B cell (primary cell): ENCODE measurements around the gene TANC2. TPM values are rescaled to one million over a fixed set of nuclear protein-coding genes. Genes with fewer than 3 reads are reported as not detected.

Experiments
- ATAC-seq: fragments of 200-7000 bp; cut with Tn5 transposase; one replicate; pipeline ENCODE4 v1.10.0; 2021; ENCODE audit warnings: low read depth, mild to moderate bottlenecking, moderate number of reproducible peaks, moderate library complexity
- CTCF ChIA-PET: fragments of 350-600 bp; sonication (Branson Sonifier 250); formaldehyde crosslinking; loops from one replicate; lab custom pipeline; 2021; ENCODE audit warnings: antibody characterized with exemption, inconsistent platforms; lab: Charles Lee
- POLR2A ChIA-PET: fragments of 350-600 bp; sonication (Branson Sonifier 250); formaldehyde crosslinking; loops from one replicate; lab custom pipeline; 2021; ENCODE audit warnings: antibody characterized with exemption; lab: Charles Lee
- DNase-seq: peaks from one replicate; pipeline ENCODE4 v3.0.0; 2013
- H2AFZ ChIP-seq: 2 replicates; pipeline ENCODE4 v1.6.1; 2012; ENCODE audit warnings: mild to moderate bottlenecking, low read depth, low read length; ENCODE audit not compliant: insufficient read depth, poor library complexity, severe bottlenecking
- H3K27ac ChIP-seq, 2 donors: 1 replicate in 1 of 2; 2 replicates in 1 of 2; pipeline ENCODE4 v1.5.1; 2012 to 2013; ENCODE audit warnings: low read length in 2 of 2, mild to moderate bottlenecking in 2 of 2, moderate library complexity in 1 of 2
- H3K27me3 ChIP-seq, 4 experiments: fragments of 200-600 bp in 1 of 4; sonication (generic) in 1 of 4; replicated peaks in 1 of 4; 1 replicate in 2 of 4; 2 replicates in 2 of 4; pipeline versions ENCODE4 v1.6.1 to v1.7.0; 2013 to 2016; ENCODE audit warnings: low read length in 3 of 4, mild to moderate bottlenecking in 2 of 4, mixed read lengths in 1 of 4, moderate library complexity in 1 of 4; ENCODE audit not compliant: insufficient read depth in 4 of 4, control insufficient read depth in 3 of 4; ENCODE audit errors: control extremely low read depth in 1 of 4
- H3K36me3 ChIP-seq, 2 experiments: replicated peaks in 1 of 2; 1 replicate in 1 of 2; 2 replicates in 1 of 2; pipeline versions ENCODE4 v1.6.1 to v1.7.1; 2013; ENCODE audit warnings: low read length in 1 of 2; ENCODE audit not compliant: insufficient read depth in 2 of 2, control insufficient read depth in 1 of 2; ENCODE audit errors: control extremely low read depth in 1 of 2, extremely low read depth in 1 of 2
- H3K4me1 ChIP-seq, 2 donors: fragments of 200-600 bp in 1 of 2; sonication (generic) in 1 of 2; 1 replicate in 1 of 2; 2 replicates in 1 of 2; pipeline versions ENCODE4 v1.5.1 to v1.6.1; 2013 to 2017; ENCODE audit warnings: low read length in 2 of 2; ENCODE audit not compliant: control insufficient read depth in 2 of 2, insufficient read depth in 2 of 2
- H3K4me2 ChIP-seq: replicated peaks from 2 replicates; pipeline ENCODE3; 2012; ENCODE audit warnings: mild to moderate bottlenecking, low read depth, low read length; ENCODE audit not compliant: poor library complexity, severe bottlenecking
- H3K4me3 ChIP-seq, 5 experiments: fragments of 200-600 bp in 1 of 5; sonication (generic) in 1 of 5; 1 replicate in 3 of 5; 2 replicates in 2 of 5; pipeline versions ENCODE4 v1.5.1 to v1.7.0; 2011 to 2016; ENCODE audit warnings: low read length in 4 of 5, mild to moderate bottlenecking in 4 of 5, low read depth in 2 of 5, control low read depth in 1 of 5, moderate library complexity in 1 of 5; ENCODE audit not compliant: insufficient read depth in 1 of 5; ENCODE audit errors: control extremely low read depth in 1 of 5, extremely low read depth in 1 of 5
- H3K79me2 ChIP-seq: fragments of 200-600 bp; sonication (generic); one replicate; pipeline ENCODE4 v1.6.0; 2016; ENCODE audit warnings: low read length; ENCODE audit not compliant: control insufficient read depth, insufficient read depth
- H3K9ac ChIP-seq: fragments of 200-600 bp; sonication (generic); 2 replicates; pipeline ENCODE4 v1.6.1; 2017; ENCODE audit warnings: mild to moderate bottlenecking, low read length, moderate library complexity
- H3K9me3 ChIP-seq, 3 donors: one replicate each; pipeline versions ENCODE4 v1.6.1 to v1.7.1; 2013; ENCODE audit warnings: low read length in 2 of 3; ENCODE audit not compliant: control insufficient read depth in 2 of 3, insufficient read depth in 1 of 3; ENCODE audit errors: control extremely low read depth in 1 of 3
- H4K20me1 ChIP-seq: 2 replicates; pipeline ENCODE4 v1.6.0; 2012; ENCODE audit warnings: mild to moderate bottlenecking, low read length; ENCODE audit not compliant: insufficient read depth, control insufficient read depth, poor library complexity, severe bottlenecking
- H3K27ac Mint-ChIP-seq: one replicate; pipeline ENCODE4 v1.8.0; 2021; ENCODE audit warnings: mixed read lengths
- H3K27me3 Mint-ChIP-seq: one replicate; pipeline ENCODE4 v1.8.0; 2021; ENCODE audit warnings: mixed read lengths
- H3K4me1 Mint-ChIP-seq: one replicate; pipeline ENCODE4 v1.8.0; 2021; ENCODE audit warnings: mixed read lengths
- H3K4me3 Mint-ChIP-seq: one replicate; pipeline ENCODE4 v1.8.0; 2021; ENCODE audit warnings: mixed read lengths
- H3K9me3 Mint-ChIP-seq: one replicate; pipeline ENCODE4 v1.8.0; 2022; ENCODE audit warnings: mixed read lengths; ENCODE audit not compliant: insufficient read depth
- EZH2 ChIP-seq: IDR thresholded peaks from 2 replicates; pipeline ENCODE4 v1.6.1; 2012; ENCODE audit warnings: borderline replicate concordance, low read depth, mild to moderate bottlenecking, moderate library complexity, low read length; ENCODE audit not compliant: insufficient read depth, poor library complexity, severe bottlenecking
- WGBS: methylation state at CpG from one replicate; pipeline ENCODE4 v1.1.5; 2013; ENCODE audit warnings: missing lambda C conversion rate; ENCODE audit not compliant: insufficient coverage; 5-methylcytosine and 5-hydroxymethylcytosine counted together
- intact Hi-C: fragments of 100-400 bp; cut with micrococcal nuclease; formaldehyde crosslinking; loops from one replicate; pipeline ENCODE4 v1.10.0; 2022
- polyA plus RNA-seq: library from polyadenylated mRNA; depleted of rRNA; stranded (reverse); fragments of >200 nt; gene quantifications from 2 replicates; pipeline ENCODE4 v1.2.3, GENCODE V29; 2012
- total RNA-seq, 2 donors: library from RNA; stranded (reverse); fragments of 120-200 nt in 1 of 2; gene quantifications; 1 replicate in 1 of 2; 2 replicates in 1 of 2; pipeline versions ENCODE4 v1.2.3 to v1.2.4, GENCODE V29; 2013 to 2022
- TF ChIP-seq, protein P1 (sequence below): fragments of 200-600 bp; IDR thresholded peaks from one replicate; pipeline ENCODE4 v1.8.0; 2022; ENCODE audit warnings: antibody characterized with exemption, mild to moderate bottlenecking

Gene TANC2
- total and polyA plus RNA-seq, 2 donors (not counting 1 experiment from before 2014, with no cell fraction given), result 4.6 to 20.4 TPM

DNA sequence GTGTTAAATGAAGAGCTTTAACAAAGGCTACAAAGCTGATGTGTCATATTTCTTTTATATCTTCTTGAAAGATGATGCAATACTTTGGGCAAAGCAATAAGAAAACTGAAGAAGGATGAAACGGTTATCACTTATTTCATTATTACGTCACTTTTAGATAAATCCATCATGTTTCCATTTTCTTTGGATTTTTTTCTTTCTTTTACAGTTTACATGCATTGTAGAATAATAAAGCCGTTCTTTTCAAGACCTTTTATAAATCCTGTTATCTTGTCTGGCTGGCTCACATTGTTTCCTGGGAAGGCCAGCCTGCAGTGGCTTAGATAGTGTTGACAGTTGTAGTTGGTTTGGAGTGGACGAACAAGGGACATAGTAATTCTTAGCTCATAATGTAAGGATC is 28.9 kb downstream of the TANC2 start:
- no peak overlapping the region for H3K4me3 ChIP-seq
- H3K79me2 ChIP-seq, result no peaks in the 10 kb centered on the region
- Mint-ChIP-seq H3K4me1 (peaks cover 9% of the 10 kb centered on the region), H3K4me3 (no peak overlapping the region), H3K9me3 (no peaks in the 10 kb centered on the region), H3K27me3 (peaks cover 4% of the 10 kb centered on the region), H3K27ac (no peak overlapping the region)
- H3K36me3 ChIP-seq, result no peaks in the 10 kb centered on the region
- no peak overlapping the region for H3K27ac ChIP-seq
- ATAC-seq (no peak), DNase-seq (no peak)
- ChIA-PET POLR2A (no interaction called here), CTCF (interaction anchor here (3.0 kb wide), 1 partner anchor 412 kb away, joined by 32 read pairs; no protein-coding TSS in a partner anchor)
- H3K27me3 ChIP-seq, result no peaks in the 10 kb centered on the region
- no peak overlapping the region for H2AFZ ChIP-seq
- no peaks in the 10 kb centered on the region for H3K9me3 ChIP-seq
- H3K4me2 ChIP-seq, result no peak overlapping the region
- intact Hi-C loops, result loop anchor here (1.0 kb wide), 1 partner anchor 411 kb away; no protein-coding TSS in a partner anchor
- no peaks in the 10 kb centered on the region for H4K20me1 ChIP-seq
- no CpG with 5 or more reads among the region's 4 CpGs for WGBS
- TF ChIP-seq EZH2, result no peak
- TF ChIP-seq, protein P1, sequence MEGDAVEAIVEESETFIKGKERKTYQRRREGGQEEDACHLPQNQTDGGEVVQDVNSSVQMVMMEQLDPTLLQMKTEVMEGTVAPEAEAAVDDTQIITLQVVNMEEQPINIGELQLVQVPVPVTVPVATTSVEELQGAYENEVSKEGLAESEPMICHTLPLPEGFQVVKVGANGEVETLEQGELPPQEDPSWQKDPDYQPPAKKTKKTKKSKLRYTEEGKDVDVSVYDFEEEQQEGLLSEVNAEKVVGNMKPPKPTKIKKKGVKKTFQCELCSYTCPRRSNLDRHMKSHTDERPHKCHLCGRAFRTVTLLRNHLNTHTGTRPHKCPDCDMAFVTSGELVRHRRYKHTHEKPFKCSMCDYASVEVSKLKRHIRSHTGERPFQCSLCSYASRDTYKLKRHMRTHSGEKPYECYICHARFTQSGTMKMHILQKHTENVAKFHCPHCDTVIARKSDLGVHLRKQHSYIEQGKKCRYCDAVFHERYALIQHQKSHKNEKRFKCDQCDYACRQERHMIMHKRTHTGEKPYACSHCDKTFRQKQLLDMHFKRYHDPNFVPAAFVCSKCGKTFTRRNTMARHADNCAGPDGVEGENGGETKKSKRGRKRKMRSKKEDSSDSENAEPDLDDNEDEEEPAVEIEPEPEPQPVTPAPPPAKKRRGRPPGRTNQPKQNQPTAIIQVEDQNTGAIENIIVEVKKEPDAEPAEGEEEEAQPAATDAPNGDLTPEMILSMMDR, result no peak
- H3K4me1 ChIP-seq, result peaks cover 0 to 3% of the 10 kb centered on the region in 2 donors
- H3K9ac ChIP-seq, result no peak overlapping the region

DNA sequence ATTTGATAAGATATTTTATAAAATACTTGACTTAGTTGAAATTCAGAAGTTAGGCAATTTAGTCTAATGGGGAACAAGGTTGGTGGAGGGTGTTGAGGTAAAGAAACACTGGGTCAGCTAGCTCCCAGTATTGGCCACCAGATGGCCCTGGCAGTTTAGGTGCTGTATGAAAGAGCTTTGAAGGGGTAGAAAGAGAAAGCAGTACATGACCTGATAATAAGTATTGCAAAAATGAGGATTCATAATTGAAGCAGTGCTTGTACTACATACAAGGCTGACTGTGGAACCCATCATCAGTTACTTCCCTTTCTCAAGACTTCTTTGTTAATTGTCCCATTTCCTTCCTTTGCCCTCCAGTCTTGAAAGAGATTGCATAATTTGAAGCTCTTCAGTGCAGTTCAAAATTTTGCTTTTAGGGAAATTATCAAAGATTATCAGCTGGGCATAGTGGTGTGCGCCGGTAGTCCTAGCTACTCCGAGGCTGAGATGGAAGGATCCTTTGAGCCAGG is 29.4 kb downstream of the TANC2 start:
- Histone ChIP-seq H4K20me1 (no peaks in the 10 kb centered on the region), H3K36me3 (no peaks in the 10 kb centered on the region), H3K4me3 (no peak overlapping the region), H3K27ac (no peak overlapping the region), H3K9ac (no peak overlapping the region), H3K9me3 (no peaks in the 10 kb centered on the region), H2AFZ (no peak overlapping the region), H3K4me2 (no peak overlapping the region), H3K27me3 (no peaks in the 10 kb centered on the region), H3K4me1 (peaks cover 0 to 3% of the 10 kb centered on the region in 2 donors), H3K79me2 (no peaks in the 10 kb centered on the region)
- Mint-ChIP-seq H3K4me1 (peaks cover 9% of the 10 kb centered on the region), H3K27ac (no peak overlapping the region), H3K27me3 (peaks cover 4% of the 10 kb centered on the region), H3K4me3 (no peak overlapping the region), H3K9me3 (no peaks in the 10 kb centered on the region)
- no peak for ATAC-seq
- DNase-seq, result peak; percentile 10
- WGBS, result no CpG with 5 or more reads among the region's 3 CpGs
- intact Hi-C loops, result loop anchor here (1.0 kb wide), 1 partner anchor 411 kb away; no protein-coding TSS in a partner anchor
- ChIA-PET POLR2A (no interaction called here), CTCF (interaction anchor here (1.4 to 3.0 kb wide), 2 partner anchors 390 to 412 kb away, joined by 5 to 32 read pairs; no protein-coding TSS in a partner anchor)
- TF ChIP-seq, protein P1, result peak; percentile 32
- TF ChIP-seq EZH2, result no peak
